Stimulated activated CD8-positive, alpha-beta memory T cell treated with anti-CD3 and anti-CD28 coated beads, Interleukin-2, amount 100 ng/mL, for 1 hour (primary cell): Measurements from ENCODE around the gene OARD1.

Source experiments
- DNase-seq, 2 donors: peaks; one replicate each; pipeline ENCODE4 v3.0.0-alpha.2; 2020; ENCODE audit warnings: low read depth in 2 of 2

OARD1 gene

DNA sequence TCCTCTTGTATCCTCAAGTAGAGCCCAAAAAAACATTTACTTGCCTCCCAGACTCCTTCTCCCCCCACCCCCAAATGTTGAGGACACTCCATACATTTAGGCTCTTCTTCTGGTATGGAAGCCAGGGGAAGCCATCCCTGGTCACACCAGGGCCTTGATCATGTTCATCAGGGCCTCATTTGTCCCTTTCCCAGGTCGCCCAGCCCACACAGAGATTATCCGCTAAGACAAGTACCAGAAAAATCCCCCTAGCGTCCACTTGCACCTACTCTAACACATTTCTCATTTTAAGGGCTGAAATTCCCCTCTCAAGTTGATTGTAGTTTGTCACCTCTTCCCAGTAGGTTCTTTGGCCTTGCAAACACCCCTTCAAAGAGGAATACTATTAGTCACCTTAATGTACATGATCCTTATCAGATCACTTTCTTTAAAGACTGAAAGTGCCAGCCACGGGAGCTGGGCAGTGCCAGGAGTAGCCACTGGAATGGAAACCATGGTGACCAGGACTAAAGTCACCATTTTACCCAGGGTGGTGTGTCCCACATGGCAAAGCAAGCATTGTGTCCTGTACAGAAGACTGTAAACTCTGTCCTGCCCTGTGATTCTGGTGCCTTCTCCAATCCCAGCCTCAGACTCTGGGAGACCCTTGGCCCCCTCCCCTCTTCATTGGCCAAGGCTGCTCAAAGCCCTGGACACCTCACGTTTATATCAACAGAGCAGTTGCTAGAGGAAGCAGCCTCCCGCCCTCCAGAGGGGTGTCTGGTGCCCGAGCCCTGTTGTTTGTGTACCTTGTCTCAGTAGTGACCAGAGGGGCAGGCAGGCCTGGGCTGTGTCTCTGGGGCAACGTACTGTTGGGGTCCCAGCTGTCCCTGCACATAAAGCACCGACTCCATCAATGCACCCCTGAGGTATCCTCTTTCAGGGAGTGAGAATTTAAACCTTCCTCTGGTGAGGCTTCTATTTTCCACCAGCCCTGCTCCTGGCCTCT lies 24.1 kb downstream of the OARD1 start:
- no peak for DNase-seq

DNA sequence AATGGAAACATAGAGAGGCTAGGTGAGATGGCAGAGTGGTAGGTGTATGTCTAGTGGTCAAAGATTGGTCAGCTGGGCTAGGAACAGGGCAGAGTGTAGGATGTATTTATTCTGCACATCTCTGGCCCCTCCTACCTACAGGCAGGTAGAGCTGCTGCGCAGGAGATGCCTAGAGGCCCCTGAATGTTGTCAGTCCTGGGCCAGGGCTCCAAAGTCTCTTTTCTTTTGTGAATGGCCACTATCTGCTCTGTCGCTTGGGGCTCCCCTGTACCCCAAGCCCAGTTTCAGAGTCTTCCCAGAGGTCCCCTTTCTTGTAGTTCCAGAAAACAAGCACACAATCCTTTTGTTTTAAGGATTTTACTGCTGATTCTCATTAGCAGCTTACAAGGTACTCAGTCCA lies 24.9 kb downstream of the OARD1 start:
- no peak for DNase-seq

DNA sequence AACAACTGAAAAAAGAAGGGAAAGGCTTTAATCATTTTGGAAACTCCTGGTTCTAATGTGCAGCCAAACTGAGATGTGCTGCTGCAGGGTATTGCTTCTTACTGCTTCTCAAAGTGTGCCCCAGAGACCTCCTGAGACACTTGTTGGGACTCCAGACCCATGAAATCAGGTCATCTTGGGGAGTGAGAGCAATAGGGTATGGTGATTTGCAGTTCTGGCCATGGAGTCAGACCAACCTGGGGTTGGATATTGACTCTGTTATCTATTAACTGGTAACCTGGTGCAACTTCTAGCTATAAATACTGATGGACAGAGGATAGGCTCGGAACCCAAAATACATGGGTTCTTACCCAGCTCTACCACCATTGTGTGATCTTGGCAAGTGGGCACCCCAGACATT lies 26.1 kb downstream of the OARD1 start:
- no peak for DNase-seq

DNA sequence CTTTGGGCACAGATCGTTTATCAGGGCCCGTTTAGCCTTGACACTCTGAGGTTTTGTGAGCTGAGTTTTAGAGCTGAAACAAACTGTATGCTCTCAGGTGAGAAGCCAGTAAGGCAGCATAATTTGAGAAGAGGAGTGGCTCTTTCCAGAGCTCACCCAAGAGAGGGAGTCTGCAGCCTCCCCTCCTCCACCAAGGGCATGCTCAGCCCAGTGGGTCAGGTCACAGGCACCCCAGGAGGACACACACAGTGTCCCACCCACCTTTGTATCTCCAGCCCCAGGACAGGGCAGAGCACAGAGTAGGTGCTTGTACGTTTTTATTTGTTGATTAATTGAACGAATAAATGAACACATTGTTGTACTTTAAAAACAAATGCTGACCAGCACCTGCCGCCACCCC lies 26.5 kb downstream of the OARD1 start:
- no peak for DNase-seq

DNA sequence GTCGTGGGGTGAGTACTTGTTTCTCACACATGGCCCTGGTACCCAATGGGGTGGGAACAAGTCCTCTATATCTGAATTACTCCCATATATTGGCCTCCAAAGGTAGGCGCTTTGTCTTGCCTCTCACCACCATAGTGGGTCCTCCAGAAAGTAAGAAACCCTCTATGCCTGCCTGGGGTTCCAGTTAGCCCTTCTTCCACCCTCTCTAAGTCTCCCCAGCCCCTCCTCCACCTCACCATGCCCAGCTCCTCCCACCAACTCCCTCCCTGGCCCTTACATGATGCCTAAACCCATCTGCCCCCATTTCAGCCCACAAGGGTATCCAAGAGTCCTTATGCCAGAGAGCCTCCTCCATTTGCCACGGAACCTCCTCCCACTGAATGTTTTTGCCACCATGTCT lies 29.0 kb downstream of the OARD1 start:
- DNase-seq: no peak

DNA sequence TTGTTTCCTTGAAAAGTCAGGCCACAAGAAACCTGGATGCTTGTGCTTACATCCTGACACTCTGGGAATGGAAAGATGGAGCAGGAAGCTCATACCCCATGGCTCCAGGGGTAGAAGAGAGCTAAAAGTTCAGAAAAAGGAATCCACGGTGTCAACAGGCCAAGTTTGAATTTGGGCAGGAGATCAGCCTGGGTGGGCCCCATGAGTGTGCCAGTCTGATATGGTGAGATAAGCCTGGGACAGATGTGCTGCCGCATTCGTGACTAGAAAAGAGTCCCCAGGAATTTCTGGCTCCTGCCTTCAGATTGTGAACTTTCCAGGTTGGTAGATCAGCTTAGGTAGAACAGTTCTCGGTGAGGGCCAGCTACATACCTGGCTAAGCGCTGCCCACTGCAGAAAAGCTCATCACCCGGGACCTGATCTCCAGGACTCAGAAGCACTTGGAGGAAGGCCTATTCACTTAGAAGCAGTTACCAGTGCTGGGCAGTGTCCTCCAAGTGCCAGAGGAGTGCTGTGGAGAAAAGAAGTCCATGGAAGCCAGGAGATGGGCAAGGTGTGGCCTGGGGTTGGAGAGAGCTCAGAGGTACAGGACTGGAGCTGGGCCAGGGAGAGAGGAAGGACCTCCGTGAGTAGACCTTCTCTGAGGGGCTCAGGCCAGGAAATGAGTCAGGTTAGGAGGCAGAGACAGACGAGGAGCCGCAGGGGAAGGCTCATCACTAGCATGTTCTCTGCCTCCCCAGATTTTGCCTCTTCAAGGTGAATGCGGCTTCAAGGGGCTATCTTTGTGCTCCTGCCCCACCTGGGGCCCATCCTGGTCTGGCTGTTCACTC lies 29.7 kb downstream of the OARD1 start, which contains the start of gene TSPO2:
Gene TSPO2 (plus strand): TSS at position 242 of the 830 bp plus-strand sequence. CDS start 519 bp downstream, at position 761.
- no peak for DNase-seq

DNA sequence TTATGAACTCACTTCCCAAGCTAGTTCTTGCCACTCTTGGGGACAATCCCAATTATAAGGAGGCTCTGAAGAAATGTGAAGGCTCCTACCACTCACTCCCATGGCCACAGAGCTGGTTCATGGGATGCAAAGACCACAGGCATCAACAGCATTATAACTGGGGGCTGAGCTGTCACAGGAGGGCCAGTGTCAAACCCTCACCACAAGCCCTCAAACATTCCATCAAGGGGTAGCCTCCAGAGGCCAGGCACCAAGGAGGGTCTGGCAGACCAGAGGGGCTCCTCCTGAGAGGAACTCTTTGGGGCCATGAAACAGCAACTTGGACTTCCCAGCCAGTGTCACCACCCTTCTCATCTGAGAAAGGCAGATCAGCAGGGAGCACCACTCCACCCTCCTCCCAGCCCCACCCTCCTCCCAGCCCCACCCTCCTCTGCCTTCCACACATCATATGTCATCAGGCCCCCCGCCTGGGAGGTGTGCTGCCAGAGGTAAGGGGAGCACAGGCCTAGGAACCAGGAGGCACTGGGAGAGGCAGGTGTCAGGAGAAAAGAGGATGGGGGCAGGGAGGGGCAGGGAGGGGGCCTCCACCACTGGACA lies 31.1 kb downstream of the OARD1 start:
- no peak for DNase-seq

DNA sequence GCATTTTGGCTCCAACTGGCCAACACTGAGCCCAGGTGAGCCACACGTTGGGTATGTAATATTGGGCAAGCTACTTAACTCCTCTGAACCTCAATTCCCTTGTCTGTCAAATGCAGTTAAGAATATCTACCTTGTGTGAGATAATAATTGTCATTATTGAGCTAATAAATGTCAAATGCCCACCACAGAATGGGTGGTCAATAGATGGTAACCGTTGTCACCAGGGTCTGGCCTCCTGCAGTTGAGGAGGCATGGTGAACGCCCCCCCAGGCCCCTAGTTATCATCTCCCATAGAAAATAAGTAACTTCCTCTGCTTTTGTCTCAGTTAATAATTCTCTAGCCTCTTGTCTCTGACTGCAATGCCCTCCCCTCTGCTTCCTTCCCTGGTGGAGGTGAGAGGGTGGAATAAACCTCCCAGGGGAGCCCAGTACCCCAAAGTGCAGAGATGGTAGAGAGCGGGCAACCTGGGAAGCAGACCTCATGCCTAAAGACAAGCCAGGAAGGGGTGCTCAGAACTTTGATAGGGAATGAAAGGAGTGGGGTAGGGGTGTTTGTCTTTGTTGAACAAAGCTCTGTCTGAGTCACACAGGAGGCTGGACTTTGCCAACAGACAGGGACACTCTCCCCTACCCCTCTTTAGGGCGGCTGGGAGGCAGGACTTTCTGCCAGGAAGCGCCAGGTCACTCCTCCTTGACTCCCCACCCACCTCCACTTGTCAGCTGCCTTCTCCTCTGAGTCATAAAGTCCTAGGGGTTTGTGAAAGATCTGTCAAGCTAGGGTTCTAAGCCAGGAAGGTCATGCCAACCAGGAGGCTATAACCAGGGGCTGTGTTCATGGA lies 31.8 kb downstream of the OARD1 start:
- DNase-seq: no peak

DNA sequence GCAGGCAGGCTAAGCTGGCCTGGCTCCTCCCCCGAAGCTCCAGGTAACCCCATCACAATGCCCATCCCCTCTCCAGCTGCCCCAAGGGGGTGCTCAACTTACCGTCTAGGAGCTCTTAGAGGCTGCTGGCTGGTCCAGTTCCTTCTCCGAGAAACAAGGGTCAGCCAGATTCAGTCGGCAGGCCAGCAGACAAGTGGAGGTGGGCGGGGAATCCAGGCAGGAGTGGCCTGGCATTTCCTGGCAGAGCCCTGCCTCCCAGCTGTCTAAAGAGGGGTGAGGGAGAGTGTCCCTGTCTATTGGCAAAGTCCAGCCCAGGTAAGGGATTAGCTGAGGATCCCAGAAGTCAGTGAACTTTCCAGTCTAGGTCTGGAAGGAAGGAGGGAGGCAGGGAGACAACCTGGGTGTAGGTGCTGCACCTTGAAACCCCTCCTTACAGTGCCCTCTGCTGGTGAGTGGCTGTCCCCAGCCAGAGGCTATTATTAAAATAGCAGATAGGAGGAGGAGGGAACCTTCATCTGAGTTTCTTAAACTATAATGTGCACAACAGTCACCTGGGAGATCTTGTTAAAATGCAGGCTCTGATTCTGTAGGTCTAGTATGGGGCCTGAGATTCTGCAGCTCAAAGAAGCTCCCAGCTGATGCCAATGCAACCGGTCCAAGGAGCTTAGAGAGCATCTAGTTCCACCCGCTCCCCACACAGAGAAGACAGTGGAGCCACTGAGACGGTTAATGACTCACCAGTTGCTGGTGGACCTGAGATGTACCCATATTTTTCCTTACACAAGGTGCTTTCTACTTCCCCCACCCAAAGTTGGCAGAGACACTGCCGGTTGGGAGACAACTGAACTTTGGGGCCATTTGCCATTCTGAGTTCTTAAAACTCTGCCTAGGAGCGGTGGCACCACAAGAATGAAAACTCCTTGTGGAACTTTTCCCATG lies 32.8 kb downstream of the OARD1 start, which contains the start of gene UNC5CL:
Gene UNC5CL (minus strand): TSS at position 162 of the 939 bp plus-strand sequence. CDS start 4,147 bp downstream, outside the sequence.
- peak in 1 of 2 donors; percentile 26 for DNase-seq

DNA sequence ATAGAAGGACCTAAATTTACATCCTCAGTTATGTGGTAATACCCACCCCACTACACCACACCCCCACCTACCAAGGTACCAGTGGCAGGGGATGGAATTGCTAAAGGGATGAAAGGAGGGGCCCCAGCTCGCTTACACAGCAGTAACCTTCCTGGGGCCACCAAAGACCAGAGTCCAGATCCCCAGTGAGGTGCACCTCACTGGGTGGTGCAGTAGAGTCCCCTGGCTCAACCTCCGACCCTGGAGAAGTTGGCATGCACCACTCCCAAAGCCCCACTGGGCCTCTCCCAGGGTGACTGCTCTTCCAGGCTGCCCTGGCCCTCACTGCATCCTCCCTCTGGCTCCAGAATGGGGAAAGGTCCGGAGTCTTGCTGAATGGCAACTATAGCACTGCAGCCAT lies 34.0 kb downstream of the OARD1 start:
- DNase-seq: no peak

DNA sequence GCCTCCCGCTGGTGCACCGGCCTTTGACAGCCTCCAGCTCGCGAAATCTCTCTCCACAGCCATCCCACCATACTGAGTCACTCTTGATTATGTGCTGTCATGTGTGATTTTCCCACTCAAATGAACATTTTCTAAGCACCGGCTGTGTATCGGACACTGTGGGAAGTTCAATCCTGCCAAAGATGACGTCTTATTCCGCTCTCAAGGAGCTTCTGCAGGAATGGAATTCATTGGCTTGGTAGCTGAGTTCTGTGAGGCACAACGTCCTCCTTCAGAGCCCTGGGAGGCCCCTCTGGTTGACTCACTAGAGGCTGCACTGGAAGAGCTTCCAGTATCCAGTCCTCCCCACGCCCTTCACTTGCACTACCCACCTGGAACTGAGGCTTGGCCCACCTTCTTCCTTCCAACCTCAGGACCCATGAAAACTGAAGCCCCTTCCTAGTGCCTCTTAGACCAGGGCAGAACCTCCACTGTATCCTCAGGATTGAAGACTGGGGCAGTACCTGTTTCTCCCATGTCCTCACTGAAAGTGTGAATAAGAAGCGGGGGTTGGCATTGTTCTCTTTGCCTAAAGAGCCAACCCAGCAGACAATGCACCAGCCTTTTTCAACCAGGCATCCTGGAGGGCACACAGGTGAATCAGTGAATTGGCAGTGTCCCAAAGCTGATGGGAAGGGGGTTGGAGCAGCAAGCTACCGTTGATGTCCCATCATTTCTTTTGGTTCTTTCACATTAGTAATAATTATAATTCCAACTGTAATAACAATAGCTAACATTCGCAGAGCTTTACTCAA lies 34.9 kb downstream of the OARD1 start:
- DNase-seq: no peak

DNA sequence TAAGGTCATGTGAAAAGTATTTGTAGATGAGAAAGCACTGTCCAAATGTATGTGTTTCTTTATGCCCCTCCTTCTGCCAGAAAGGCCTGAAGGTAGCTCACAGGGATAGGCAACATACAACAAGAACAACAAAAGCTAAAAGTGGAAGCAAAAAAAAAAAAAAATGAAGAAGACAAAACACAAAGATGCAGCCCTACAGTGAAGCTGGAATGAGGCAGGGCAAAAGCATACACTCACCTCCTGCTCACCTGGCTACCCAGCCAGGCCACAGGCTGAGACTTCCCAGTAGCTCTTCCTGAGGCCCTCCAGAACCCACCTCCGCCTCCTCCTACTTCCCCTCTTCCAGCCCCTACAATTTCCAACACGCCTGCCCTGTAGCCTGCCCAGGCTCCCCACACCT lies 35.6 kb downstream of the OARD1 start:
- DNase-seq: no peak

DNA sequence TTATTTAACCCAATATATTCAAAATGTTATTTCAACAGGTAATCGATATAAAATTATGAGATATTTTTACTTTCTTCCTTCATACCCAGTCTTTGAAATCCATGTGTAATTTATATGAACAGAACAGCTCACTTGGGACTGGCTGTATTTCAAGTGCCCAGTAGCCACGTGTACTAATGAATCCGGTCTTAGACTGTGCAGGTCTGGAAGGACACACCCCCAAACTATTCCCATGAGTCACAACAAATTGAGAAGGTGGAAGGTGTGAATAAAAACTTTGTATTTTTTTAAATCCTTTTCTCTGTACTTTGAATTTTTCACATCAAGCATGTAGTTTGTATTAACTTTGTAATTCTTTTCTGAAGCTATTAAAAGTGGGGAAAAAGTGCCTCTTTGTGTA lies 36.0 kb downstream of the OARD1 start:
- DNase-seq: no peak

DNA sequence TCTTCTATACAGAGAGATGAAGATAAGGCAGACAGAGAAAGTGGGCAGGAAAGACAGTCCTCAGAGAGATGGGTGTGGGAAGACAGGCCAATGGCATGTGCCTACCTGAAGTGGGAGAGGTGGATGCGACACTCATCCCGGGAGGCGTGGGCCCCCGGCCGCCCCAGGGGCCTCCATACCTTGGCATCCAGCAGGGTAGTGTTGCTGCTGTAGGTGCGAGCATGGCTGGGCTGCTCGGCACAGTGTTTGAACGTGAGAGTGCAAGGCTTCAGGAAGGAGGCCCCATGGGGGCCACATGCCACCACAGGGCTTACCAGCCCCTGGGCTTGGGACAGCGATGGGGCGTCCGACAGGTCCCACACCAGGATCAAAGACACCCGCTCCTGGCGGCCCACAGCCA lies 38.4 kb downstream of the OARD1 start:
- DNase-seq: no peak

DNA sequence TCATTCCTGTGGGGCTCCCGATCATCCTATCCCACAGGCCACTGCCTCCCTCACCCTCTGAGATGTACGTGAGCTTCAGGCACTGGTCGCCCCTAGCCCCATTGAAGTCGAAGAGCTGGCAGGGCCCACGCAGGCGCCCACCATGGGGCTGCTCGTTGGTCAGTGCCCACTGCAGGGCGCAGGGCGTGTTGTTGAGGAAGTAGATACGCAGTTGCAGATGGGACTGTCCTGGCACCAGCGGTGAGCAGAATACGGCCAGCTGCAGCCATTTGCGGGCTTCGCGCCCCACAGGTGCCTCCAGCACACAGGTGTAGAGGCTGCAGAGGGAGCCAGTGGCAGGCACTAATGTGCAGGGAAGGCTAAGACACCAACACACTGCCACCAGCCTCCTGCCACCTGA lies 39.3 kb downstream of the OARD1 start:
- no peak for DNase-seq

DNA sequence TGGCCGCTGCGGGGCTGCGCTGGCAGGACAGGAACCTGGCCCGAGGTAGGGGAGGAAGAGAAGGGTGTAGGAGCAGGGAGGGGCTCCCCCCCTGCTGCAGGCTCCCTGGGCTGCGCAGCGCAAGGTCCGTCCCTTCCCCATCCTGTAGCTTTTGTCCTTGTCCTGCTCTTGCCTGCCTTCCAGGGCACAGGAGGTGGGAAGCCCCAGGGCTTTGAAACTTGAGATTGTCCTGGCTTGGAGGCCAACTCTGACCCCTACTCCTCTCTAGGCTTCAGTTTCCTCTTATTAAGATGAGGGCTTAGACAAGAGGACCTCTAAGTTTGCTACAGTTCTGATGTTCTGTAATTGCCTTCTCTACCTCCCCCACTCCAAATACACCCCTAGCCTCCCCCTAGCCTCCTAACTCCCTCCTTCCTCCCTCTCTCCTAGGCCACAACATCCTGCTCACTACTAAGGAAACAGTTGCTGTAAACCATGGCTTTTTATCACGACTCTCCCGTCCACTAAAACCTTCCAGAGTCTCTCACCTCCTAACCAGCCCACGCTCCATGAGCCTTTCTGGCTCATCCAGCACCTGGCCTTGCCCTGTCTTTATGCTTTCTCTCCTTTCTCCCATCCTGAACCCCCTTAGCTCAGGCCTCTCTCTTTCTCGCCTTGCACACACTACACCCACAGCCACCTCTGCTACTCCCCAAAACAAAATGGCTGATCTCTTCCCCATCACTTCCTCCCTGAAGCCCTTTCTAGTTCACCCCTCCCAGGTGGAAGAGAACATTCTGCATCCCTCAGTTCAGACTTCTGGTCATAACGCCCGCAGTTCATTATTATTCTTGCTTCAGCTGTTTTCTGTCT lies 43.4 kb downstream of the OARD1 start:
- no peak for DNase-seq

DNA sequence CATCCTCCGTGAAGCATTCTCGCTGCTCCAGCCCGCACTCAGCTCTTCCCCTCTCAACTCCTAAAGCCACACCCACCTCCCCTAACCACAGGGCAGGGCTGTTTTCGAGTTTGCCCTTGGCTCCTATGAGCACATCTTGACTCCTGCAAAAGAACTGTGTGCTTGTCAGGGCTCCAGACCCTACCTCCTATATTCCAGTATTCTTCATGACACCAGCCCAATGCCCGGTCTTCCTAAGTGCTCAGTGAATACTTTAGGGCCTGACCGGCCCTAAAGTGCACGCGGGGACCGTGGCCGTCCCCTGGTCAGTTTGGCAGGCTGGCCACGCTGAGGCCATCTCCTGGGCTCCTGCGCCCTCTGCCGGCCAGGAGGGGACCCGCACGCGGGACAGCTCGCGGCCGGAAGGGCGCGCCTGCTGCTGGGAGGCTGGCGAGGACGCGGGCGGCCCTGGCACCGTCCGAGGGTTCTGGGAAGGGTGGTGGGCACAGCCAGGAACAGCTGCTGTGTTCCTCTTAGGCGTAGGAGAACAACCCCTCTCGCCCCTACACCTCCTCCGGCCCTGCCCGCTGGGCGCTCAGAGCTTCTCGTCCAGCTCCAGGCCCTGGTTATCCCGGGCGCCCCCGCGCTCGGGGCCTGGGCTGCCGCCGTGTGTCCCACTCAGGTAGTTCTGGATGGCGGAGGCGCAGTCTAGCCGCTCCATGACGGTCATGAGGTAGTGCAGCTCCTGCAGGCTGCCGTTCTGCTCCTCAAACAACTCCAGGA lies 44.2 kb downstream of the OARD1 start:
- DNase-seq: peak; percentile 31 to 55
